Activated CD8-positive, alpha-beta T cell treated with anti-CD3 and anti-CD28 coated beads for 36 hours (primary cell): Measurements from ENCODE around the gene MAP3K5. TPM values are rescaled to one million over a fixed set of nuclear protein-coding genes. Genes with fewer than 3 reads are reported as not detected.

Experiments used
- ATAC-seq: fragments of 200-7000 bp; cut with Tn5 transposase; one replicate; pipeline ENCODE4 v1.10.0; 2021; ENCODE audit warnings: mild to moderate bottlenecking, moderate library complexity
- CTCF ChIA-PET: fragments of 350-600 bp; sonication (Branson Sonifier 250); formaldehyde crosslinking; loops from one replicate; lab custom pipeline; 2021; ENCODE audit warnings: antibody characterized with exemption; lab: Charles Lee
- POLR2A ChIA-PET: fragments of 350-600 bp; sonication (Branson Sonifier 250); formaldehyde crosslinking; loops from one replicate; lab custom pipeline; 2021; ENCODE audit warnings: antibody characterized with exemption; lab: Charles Lee
- DNase-seq: peaks from one replicate; pipeline ENCODE4 v3.0.0-alpha.2; 2020
- H3K27ac Mint-ChIP-seq: one replicate; pipeline ENCODE4 v1.8.0; 2021; ENCODE audit warnings: mild to moderate bottlenecking, mixed read lengths
- H3K27me3 Mint-ChIP-seq: one replicate; pipeline ENCODE4 v1.8.0; 2021; ENCODE audit warnings: mixed read lengths
- H3K36me3 Mint-ChIP-seq: one replicate; pipeline ENCODE4 v1.8.0; 2021; ENCODE audit warnings: low read depth, mixed read lengths
- H3K4me1 Mint-ChIP-seq: one replicate; pipeline ENCODE4 v1.8.0; 2021; ENCODE audit warnings: low read depth, mixed read lengths
- H3K4me3 Mint-ChIP-seq: one replicate; pipeline ENCODE4 v1.8.0; 2021; ENCODE audit warnings: mild to moderate bottlenecking, moderate library complexity, mixed read lengths
- H3K9me3 Mint-ChIP-seq: one replicate; pipeline ENCODE4 v1.8.0; 2021; ENCODE audit warnings: mixed read lengths
- intact Hi-C: fragments of 100-400 bp; cut with micrococcal nuclease; formaldehyde crosslinking; loops from one replicate; pipeline ENCODE4 v1.10.0; 2022
- total RNA-seq, 2 experiments: library from RNA; stranded (reverse); gene quantifications; one replicate each; pipeline ENCODE4 v1.2.3, GENCODE V29; 2021
- TF ChIP-seq, protein P1 (sequence below): fragments of 200-600 bp; IDR thresholded peaks from one replicate; pipeline ENCODE4 v1.8.0; 2022; ENCODE audit warnings: antibody characterized with exemption, mild to moderate bottlenecking

Gene MAP3K5
- total RNA-seq, 2 experiments from 2014 or later, result 4.4 to 4.6 TPM

DNA sequence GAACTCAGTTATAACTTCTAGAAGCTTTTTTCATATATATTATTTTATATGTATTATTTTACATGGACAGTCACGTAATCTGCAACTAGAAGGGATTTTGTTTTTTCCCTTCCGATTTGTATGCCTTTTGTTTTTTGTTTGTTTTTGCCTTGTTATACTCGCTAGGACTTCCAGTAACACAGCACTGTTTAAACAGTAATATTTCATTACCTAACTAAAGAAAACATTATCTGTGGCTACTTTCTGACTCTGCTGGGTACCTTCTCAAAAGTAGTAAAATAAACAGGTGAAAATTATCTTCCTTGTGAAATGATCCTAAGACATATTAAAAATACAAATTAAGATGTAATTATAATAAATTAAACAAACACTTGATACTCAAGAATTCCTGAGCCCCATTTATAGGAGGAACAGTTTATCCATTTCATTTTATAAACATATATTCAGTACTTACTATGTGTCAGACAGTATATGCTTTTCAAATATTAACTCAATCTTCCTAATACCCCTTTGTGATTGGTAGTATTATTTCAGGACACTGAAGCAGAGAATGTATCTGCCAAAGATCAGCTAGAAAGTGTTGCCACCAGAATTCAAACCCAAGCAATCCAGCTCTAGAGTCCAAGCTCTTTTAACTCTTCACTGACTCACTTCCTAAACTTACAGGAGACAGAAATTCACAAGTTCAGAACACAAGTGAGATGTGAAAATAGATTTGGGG, 65.3 kb downstream of the MAP3K5 start:
- H3K4me1 Mint-ChIP-seq, result peaks cover 23% of the 10 kb centered on the region
- ATAC-seq (no peak), DNase-seq (no peak)
- no peaks in the 10 kb centered on the region for H3K9me3 Mint-ChIP-seq
- H3K27me3 Mint-ChIP-seq, result no peaks in the 10 kb centered on the region
- H3K27ac Mint-ChIP-seq, result no peak overlapping the region
- POLR2A ChIA-PET, result no interaction called here
- H3K36me3 Mint-ChIP-seq, result no peaks in the 10 kb centered on the region
- CTCF ChIA-PET, result interaction anchor here (1.5 to 2.1 kb wide), 2 partner anchors 65 to 82 kb away, joined by 3 to 10 read pairs; partner anchors contain the start of gene MAP3K5
- H3K4me3 Mint-ChIP-seq, result no peak overlapping the region
- intact Hi-C loops, result loop anchor here (10.0 kb wide), 1 partner anchor 58 kb away; no protein-coding TSS in a partner anchor
- TF ChIP-seq, protein P1, sequence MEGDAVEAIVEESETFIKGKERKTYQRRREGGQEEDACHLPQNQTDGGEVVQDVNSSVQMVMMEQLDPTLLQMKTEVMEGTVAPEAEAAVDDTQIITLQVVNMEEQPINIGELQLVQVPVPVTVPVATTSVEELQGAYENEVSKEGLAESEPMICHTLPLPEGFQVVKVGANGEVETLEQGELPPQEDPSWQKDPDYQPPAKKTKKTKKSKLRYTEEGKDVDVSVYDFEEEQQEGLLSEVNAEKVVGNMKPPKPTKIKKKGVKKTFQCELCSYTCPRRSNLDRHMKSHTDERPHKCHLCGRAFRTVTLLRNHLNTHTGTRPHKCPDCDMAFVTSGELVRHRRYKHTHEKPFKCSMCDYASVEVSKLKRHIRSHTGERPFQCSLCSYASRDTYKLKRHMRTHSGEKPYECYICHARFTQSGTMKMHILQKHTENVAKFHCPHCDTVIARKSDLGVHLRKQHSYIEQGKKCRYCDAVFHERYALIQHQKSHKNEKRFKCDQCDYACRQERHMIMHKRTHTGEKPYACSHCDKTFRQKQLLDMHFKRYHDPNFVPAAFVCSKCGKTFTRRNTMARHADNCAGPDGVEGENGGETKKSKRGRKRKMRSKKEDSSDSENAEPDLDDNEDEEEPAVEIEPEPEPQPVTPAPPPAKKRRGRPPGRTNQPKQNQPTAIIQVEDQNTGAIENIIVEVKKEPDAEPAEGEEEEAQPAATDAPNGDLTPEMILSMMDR, result no peak

DNA sequence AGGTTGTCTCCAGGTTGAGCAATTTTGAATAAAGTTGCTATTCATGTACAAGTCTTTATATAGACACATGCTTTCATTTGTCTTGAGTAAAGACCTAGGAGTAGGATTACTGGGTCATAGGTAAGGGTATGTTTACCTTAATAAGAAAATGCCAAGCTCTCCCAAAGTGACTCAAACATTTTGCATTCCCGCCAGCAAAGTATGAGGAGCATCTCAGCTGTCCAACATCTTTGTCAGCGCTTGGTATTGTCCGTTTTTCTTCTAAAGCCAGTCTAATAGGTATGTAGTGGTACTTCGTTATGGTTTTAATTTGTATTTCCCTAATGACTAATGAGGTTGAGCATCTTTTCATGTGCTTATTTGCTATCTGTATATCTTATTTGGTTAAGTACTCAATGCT, 67.2 kb downstream of the MAP3K5 start:
- no peaks in the 10 kb centered on the region for H3K27me3 Mint-ChIP-seq
- no peak overlapping the region for H3K4me3 Mint-ChIP-seq
- ChIA-PET CTCF (interaction anchor here (1.7 to 1.9 kb wide), 2 partner anchors 67 to 81 kb away, joined by 6 to 7 read pairs; partner anchors contain the start of gene MAP3K5), POLR2A (no interaction called here)
- H3K36me3 Mint-ChIP-seq, result peaks cover 7% of the 10 kb centered on the region
- no peak overlapping the region for H3K27ac Mint-ChIP-seq
- DNase-seq (no peak), ATAC-seq (no peak)
- H3K4me1 Mint-ChIP-seq, result peaks cover 27% of the 10 kb centered on the region
- peaks cover 3% of the 10 kb centered on the region for H3K9me3 Mint-ChIP-seq
- TF ChIP-seq, protein P1, result no peak
- intact Hi-C loops, result loop anchor here (10.0 kb wide), 1 partner anchor 60 kb away; no protein-coding TSS in a partner anchor

DNA sequence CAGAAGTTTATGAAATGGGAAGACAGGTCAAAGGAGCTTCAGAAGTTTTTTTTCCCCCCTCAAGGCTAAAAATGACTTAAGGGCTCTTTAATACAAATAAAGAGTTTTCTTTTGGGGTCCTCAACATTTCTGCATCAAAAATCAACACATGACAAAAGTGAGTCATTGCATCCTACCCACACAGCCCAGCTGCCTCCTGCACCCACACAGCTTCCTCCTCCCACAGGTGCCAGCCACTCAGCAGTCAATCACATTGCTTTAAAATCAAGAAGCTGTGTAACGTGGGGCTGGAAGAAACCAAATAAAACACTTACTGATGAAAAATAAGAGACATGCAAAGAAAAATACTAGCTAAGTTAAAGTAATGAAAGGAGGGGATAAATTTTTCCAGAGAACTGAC, 68.5 kb downstream of the MAP3K5 start:
- H3K27ac Mint-ChIP-seq, result peak overlapping the region; percentile 1
- TF ChIP-seq, protein P1, result no peak

DNA sequence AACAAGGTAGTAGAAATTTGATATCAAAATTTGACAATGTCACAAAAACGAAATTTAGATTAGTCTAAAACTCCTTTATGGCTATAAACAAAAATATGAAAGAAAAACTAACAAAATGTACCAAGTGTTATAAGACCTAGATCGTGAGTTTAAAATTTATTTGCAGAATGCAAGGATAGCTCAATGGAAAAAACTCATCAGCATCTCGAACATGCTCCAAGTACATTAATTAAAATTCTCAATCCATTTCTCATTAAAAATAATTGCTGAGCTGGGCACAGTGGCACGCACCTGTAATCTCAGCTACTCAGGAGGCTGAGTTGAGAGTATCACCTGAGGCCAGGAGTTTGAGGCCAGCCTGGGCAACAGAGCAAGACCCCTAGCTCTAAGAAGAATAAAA, 70.8 kb downstream of the MAP3K5 start:
- Mint-ChIP-seq H3K27ac (no peak overlapping the region), H3K4me3 (no peak overlapping the region), H3K4me1 (peaks cover 32% of the 10 kb centered on the region), H3K27me3 (no peaks in the 10 kb centered on the region), H3K36me3 (peaks cover 13% of the 10 kb centered on the region), H3K9me3 (peaks cover 3% of the 10 kb centered on the region)
- intact Hi-C loops, result loop anchor here (10.0 kb wide), 1 partner anchor 63 kb away; no protein-coding TSS in a partner anchor
- TF ChIP-seq, protein P1, result no peak
- ChIA-PET POLR2A (interaction anchor here (0.9 kb wide), 1 partner anchor 14 kb away, joined by 3 read pairs; no protein-coding TSS in a partner anchor), CTCF (interaction anchor here (0.8 kb wide), 1 partner anchor 66 kb away, joined by 3 read pairs; no protein-coding TSS in a partner anchor)
- no peak for DNase-seq
- ATAC-seq, result no peak

More for the DNA sequence above, 68.5 kb downstream of the MAP3K5 start:
- Mint-ChIP-seq H3K4me1 (peaks cover 29% of the 10 kb centered on the region), H3K27me3 (no peaks in the 10 kb centered on the region), H3K36me3 (peaks cover 13% of the 10 kb centered on the region), H3K9me3 (peaks cover 3% of the 10 kb centered on the region), H3K4me3 (peak overlapping the region; percentile 27)
- ChIA-PET POLR2A (no interaction called here), CTCF (interaction anchor here (0.7 to 2.6 kb wide), 6 partner anchors 17 to 80 kb away, joined by 3 to 8 read pairs (median 4); partner anchors contain the start of gene MAP3K5)
- peak; percentile 73 for DNase-seq
- intact Hi-C loops, result loop anchor here (10.0 kb wide), 1 partner anchor 61 kb away; no protein-coding TSS in a partner anchor
- peak; percentile 80 for ATAC-seq
